Raji (cell line): ENCODE results near the gene GCLM.

Experiments used
- POLR2A ChIP-seq: IDR thresholded peaks from 2 replicates; pipeline ENCODE4 v1.6.1; 2011; ENCODE audit warnings: low read depth, low read length, control low read depth; ENCODE audit not compliant: insufficient read depth

GCLM gene, protein sequence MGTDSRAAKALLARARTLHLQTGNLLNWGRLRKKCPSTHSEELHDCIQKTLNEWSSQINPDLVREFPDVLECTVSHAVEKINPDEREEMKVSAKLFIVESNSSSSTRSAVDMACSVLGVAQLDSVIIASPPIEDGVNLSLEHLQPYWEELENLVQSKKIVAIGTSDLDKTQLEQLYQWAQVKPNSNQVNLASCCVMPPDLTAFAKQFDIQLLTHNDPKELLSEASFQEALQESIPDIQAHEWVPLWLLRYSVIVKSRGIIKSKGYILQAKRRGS

DNA sequence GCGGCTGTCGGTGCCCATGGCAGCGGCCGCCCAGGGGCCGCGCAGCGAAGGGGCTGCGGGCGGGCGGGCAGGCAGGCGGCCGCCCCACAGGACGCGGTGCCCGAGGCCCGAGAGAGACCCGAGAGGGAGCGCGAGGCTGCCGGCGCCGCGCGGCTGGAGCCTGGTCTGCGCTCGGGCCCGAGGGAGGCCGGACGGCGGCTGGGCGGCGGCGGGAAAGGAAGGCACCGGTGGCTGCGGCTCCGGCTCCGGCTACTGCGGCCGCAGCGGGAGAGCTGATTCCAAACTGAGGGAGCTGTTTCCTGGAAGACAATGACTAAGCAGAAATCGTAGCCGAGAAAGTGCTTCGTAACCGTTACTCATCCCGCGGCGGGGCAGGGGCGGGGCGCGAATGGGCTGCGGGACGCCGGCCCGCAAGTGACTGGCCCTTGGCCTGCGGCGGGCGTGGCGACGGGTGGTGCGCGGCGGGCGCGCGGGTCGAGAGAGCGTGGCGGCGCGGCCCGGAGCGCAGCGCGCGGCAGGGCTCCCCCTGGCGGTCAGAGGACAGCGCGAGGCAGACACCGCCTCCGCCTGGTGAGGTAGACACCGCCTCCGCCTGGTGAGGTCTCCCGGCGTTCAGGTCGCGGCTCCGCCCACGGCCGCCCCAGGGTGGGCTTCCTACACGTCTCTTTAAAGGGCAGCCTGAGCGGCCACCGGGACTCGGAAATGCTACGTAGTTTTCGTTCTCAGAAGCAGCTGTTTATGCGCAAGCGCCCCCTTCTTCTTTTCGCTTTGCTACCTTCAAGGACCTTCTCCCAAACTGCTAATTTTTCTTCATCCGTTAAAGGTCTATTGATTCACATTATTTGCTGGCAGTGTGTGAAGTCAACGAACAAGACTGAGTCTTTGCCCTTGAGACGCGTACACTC lies at the start of gene GCLM:
Gene GCLM, minus strand, starts transcription at position 285 of the 905 bp plus-strand sequence. Its CDS starts 267 bp downstream, at position 18.
- TF ChIP-seq POLR2A = peak; percentile 71

- TF ChIP-seq POLR2A = no peak
These were observed 49.5 kb upstream of the GCLM start for GRCh38 chr1:93958726-93959100.

DNA sequence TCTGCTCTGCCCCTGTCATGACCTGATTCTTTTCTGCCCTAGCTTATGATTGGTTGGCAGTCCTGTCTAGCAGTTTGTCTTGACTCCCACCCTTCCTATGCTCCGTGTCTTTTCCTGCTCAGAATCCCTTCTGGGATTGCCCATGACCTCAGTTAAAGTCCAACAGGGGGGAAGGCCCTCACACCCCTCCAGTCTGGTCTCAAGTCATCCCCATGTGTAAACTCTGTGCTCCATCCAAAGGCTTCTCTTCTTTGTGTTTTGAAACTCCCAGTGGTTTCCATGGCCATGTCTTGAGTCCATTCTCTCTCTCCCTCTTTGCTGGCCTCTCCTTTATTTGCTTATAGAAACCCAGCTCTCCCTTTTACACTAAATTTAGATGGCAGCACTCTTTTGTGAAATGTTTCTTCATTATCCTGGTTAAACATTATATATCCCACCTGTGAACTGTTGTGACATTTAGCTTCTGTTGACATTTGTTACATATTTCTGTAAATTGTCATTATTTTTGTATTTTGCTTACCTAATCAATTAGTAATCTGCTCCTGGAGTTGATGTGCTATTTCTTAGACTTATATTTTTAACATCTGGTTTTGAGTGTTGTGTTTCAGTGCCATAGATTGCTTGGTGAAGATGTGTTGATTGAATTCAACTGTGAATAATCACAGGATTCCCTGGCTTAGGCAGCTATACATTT lies 48.9 kb upstream of the GCLM start:
- no peak for TF ChIP-seq POLR2A

DNA sequence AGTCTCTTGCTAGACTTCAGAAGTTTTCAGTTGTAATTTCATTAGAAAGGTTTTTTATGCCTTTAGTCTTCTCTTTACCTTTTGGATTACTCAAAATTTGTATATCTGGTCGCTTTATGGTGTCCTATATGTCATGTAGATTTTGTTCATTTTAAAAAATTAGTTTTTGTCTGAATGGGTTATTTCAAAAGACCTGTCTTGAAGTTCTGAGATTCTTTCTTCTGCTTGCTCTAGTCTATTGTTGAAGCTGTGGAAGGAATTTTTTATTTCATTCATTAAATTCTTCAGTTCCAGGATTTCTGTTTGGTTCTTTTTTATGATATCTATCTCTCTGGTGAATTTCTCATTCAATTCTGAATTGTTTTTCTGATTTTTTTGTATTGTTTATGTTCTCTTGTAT lies 46.5 kb upstream of the GCLM start:
- TF ChIP-seq POLR2A = no peak

DNA sequence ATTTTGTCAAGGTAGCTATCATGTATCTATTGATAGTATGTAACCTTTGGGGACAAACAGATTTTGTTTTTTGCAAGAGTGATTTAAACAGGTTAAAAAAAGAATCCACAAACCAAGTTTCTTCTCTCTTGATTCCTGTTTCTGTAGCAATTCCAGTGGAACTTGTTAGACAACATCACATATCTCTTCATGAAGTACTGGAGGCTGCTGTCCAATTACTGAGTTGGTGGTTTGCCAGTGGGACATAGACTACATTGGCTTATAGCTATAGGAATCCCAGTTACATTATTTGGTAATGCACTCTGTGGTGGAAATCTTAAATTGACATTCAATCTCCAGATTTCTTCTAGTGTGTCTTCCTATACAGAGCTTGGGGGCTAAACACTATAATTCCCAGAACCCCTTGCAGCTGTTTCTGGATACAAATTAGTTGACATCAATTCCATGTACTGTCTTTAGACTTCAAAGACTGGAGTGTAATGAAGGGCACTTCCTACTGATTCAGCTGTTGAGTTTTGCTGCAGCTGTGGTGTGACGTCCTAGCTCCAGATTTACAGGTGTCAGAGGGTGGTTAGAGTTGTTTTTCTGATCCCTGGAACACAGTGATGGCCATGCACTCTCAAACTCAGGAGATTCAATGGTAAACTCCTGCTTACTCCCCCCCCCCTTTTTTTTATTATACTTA lies 29.4 kb upstream of the GCLM start:
- TF ChIP-seq POLR2A = no peak

DNA sequence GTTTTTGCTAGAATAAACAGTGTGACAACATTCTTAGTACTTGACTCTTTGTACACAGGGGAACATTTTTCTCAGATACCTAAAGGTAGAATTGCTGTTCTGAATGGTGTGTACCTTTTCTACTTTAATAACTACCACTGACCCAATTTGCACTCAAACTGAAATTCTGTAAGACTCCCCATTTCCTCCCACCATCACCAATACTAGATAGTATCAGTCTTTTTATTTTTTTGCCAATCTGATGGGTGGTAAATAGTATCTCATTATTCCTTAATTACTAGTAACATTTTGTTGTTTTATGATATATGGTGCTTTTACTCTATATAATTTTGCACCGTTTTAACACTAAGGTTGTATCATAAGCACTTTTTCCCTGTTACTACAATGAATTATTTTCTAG lies 28.8 kb upstream of the GCLM start:
- TF ChIP-seq POLR2A = no peak

DNA sequence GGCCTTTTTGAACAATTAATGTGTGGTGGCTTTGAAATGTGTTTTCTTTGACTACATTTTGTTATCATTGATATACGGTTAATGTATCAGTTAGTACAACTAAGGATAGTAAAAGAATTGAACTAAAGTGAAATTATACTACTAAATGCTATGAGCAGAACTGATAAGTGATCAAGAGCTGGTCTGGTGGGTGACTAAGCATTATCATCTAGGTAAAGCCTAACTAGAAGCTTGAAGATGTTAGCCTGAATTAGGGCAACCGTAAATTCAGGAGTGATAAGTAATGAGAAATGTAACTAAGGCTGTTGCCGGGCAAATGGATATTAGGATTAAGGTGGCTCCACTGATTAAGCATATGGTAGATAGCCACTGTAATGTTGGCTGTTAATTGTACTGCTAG lies 16.0 kb upstream of the GCLM start:
- TF ChIP-seq POLR2A = no peak

DNA sequence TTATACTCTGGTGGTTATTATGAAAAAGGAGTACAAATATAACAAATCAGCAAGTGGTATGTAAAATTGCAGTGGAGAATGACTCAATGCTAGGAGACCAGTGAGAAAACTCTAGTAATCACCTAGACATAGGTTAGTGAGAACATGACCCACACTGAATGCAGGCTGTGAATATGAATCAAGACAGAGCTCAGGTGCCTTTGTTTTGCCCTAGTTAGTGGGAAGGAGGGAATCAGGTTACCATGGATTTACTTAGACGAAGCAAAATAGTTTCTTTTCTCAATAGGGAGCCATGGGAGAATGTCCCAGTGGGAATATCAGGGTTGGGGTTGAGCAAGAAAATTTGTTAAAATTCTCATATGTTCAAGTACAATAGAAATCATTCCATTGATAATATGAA lies 10.6 kb upstream of the GCLM start:
- TF ChIP-seq POLR2A = no peak

DNA sequence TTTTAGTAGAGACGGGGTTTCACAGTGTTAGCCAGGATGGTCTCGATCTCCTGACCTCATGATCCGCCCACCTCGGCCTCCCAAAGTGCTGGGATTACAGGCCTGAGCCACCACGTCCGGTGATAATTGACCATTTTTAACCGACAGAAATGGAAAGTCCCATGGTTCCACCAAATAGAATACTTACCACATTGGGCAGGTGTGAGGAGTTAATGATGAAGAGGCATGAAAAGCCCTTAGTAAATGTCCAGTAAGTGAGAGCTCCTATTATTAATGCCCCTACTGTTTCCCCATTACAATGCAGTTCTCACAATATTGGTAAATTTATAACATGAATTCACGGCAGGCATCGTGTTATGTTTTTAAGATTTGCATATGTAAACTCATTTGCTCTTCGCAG lies 8.1 kb upstream of the GCLM start:
- no peak for TF ChIP-seq POLR2A

DNA sequence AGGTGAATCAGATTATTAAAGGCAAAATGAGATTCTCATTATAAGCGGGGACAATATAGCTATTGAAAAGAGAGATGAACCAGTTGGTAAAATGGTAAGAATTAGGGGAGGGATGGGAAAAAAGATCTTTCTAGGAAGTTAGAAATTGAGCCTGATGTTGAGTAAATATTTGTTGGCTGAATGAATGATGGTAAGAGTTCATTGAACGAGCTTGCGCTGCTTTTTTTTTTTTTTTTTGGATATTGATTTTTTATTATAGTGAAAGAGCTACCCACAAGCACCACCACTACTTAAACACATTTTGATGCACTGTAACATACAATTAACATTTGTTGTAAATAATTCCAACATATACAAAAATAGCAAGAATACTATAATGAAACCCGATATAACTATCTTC lies 1.1 kb upstream of the GCLM start:
- no peak for TF ChIP-seq POLR2A

GRCh38 chr1:93908394-93909145 lies 660 bp downstream of the GCLM start:
- TF ChIP-seq POLR2A = peak; percentile 54; the same call in 1 of the 2 replicates

GRCh38 chr1:93907718-93908117 lies 1.5 kb downstream of the GCLM start:
- TF ChIP-seq POLR2A = no peak

- TF ChIP-seq POLR2A = no peak
These were observed 2.8 kb downstream of the GCLM start for GRCh38 chr1:93906480-93906879.

GRCh38 chr1:93905734-93906133 lies 3.5 kb downstream of the GCLM start:
- TF ChIP-seq POLR2A = no peak
